Stimulated activated naive CD4-positive, alpha-beta T cell (primary cell): ENCODE measurements around the gene EPHA1.

ENCODE experiments used
- DNase-seq, 6 experiments: peaks; one replicate each; lab custom pipeline; 2025; lab: John Stamatoyannopoulos, UW

The EPHA1 gene

DNA sequence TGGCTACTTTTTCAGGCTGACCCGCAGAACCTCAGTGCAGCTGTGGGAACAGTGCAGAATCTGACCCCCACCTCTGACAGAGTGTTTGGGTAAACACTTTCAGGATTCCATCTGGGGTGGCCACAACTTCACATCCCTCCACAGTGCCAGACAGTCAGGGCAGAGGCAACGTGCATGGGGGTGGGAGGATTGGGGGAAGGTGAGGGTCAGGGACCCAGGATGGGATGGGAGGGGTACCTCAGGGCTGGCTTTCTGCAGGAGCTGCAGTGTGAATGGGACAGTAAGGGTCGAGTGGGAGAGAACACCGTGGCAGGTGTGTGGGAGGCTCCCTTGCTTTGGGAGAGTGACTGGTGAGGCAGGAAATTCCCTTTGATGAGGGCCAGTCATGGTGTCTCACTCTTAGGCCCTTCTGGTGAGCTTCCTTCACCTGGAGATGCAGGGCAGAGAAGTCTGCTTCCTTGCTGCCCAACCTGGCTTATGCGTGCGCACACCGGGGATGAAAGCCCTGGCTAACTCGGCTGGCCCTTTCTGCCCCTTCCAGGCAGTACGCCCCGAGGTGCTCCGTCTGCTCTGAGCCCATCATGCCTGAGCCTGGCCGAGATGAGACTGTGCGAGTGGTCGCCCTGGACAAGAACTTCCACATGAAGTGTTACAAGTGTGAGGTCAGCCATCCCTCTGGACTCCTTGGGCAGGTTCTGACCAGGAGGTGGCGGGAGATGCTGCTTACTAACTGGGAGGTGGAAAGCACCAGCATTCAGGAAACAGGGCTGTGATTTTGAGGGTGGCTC, 19.1 kb downstream of the EPHA1 start:
- no peak for DNase-seq

DNA sequence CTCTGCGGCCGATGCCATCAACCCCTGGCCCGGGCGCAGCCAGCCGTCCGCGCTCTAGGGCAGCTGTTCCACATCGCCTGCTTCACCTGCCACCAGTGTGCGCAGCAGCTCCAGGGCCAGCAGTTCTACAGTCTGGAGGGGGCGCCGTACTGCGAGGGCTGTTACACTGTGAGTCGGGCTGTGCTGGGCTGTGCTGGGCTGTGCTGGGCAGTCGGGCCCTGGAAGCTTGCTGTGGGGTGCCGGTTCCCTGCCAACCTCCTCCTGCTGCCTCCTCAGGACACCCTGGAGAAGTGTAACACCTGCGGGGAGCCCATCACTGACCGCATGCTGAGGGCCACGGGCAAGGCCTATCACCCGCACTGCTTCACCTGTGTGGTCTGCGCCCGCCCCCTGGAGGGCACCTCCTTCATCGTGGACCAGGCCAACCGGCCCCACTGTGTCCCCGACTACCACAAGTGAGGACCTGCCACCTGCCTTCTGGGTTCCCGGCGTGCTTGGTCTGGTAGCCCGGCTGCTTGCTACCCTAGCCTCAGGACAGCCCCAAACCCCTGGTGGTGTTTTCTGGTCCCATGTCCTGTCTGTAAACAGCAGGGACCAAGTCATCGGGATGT, 20.1 kb downstream of the EPHA1 start:
- DNase-seq: no peak

DNA sequence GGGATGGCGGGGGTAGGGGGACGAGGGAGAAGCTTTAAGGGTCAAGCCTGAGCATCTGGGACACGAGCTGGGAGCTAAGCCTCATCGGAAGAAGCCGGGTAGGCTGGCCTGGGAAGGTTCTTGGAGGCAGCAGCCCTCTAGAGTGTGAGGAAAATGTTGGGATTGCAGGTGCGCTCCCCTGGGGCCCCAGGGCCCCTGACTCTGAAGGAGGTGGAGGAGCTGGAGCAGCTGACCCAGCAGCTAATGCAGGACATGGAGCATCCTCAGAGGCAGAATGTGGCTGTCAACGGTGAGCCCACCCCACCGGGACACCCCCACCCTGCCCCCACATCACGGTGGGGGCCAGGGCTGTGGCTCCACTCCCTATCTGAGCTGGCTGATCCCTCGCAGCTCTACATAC, 20.6 kb downstream of the EPHA1 start:
- DNase-seq: no peak

DNA sequence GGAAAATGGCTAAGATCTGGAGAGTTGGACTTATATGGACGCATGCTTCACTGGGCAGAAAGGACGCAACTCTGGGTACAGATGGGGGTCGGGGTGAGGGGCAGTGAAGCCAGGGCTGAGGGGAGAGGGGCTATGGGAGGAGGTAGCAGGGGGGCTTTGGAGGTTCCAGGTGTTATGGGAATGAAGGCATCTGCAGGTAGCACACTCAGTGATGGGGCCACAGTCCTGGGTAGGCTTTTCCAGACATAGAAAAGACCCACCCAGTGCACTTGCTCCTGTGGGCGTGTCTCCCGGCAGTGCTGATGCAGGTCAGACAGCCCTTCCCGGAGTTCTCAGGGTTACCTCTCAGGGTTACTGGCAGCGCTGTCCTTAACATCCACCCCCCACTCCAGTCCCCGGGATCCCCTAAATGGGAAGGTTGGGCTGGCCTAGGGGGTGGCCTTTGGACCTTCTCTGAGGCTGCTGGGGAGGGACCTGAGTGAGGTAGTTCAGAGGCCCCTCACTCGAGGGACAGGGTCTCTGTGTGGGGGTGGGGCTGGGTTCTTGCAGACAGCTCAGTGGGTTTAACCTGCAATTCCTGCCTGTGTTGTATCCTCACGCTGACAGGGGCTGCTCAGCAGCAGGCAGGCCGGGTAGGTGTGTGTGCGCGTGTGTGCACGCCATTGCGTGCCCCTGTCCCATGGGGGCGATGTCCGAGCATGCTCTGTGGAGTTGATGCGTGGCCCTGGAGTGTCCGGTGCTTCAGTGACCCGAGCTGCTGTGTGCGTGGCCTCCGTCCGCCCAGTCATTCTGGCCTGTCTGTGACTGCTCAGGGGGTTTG, 21.3 kb downstream of the EPHA1 start:
- no peak for DNase-seq

DNA sequence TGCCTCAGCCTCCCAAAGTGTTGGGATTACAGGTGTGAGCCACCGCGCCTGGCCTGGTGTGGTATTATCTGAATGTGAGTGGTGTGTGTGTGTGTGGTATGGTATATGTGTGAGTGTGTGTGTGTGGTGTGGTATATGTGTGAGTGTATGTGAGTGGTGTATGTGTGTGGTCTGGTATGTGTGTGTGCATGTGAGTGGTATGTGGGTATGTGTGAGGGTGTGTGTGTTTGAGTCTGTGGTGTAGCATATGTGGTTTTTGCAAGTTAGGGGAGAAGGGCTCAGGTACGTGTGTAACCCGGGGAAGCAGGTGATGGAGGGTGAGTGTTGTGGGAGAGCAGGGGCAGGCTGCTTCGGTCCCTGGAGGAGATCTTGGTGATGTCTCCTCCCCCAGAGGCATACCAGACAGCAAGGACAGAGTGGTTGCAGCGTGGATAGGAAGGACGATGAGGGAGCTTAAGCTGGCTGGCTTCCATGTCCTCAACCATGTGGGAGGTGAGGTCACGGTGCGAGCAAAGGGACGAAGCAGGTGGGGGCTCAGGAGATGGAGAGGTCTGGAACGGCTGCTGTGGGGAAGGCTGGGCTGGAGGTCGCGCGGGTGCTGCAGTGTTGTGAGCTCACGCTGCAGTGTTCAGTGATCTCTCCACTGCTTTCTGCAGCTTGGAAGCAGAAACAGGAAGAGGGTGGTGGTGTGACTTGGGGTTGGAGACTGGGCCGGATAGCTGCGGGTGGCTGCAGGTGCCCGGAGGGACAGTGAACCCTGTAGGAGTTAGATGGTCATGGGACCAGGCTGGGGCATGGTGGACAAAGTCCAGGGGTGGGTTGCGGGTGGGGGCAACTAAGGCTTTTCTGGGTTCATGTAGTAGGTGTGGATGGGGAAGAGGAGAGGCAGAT, 22.5 kb downstream of the EPHA1 start:
- DNase-seq: peak in 4 of 6 experiments; percentile 26 to 62 (median 42)

DNA sequence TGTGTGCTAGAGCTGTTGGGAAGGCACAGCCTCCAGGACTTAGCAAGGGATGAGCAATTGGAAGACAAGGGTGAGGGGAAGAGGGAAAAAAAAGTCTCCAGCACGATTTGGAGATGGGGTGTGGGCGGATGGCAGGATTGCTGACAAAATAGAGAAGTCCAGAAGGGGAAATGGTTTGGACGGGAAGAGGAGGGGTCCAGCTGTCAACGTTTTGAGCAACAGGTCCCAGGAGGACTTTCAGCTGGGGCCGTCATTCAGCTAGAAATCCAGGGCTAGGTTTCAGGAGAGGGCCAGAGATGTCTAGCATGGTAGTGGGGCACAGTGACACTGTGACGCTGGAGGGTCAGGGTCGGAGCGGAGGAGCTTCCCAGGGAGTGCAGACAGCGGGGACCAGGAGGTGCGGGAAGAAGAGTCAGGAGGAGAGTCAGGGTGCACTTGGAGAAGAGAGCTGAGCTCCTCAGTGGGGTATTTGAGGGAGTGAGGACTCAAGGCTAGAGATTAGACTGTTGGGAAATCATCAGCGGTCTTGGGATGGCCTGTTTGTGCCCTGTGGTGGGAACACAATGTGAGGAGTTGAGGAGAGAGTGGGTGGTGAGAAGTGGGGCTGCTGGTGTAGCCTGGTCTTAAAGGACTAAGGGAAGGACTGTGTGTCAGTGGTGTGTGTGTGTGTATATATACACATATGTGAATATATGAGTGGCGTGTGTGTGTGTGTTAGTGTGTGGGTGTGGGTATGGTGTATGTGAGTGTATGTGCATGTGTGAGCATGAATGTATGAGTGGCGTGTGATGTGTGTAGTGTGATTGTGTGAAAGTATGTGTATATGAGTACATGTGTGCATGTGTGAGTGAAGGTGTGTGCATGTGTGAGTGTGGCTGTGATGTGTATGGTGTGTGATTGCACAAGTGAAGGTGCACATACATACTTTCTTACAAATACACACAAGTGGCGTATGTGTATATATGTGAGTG, 23.7 kb downstream of the EPHA1 start:
- DNase-seq: no peak

DNA sequence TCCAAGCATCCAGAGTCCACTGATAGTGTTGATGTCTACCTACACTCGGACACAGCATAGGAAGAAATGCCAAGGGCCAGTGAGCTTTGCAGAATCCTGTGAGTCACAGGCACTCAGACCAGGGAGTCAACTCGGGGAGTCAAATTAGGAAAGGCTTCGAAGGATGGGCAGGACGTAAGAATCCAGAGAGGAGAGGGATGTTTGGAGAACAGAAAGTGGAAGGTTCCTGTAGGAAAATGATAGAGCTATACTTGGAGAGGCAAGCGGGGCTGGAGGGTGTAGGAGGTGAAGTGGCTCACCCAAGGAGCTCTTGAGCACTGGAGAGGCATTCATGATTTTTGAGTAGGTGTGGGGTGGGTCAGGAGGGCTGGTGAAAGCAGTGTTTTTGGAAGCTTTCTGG, 24.5 kb downstream of the EPHA1 start:
- DNase-seq: no peak

DNA sequence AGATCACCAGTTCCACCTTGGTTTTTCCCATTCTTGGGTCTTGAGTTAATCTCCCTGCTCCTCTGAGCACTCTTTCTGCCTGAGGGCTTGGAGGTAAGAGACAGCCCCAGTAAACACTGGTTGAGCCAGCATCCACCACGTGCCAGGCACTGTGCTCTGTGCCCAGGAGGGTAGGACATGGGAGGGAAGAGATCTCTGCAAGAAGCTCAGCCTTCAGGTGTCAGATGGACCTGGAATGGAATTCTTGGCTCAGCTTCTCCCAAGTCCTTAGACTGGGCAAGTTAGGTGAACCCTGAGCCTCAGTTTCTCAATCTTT, 25.1 kb downstream of the EPHA1 start:
- DNase-seq: no peak

DNA sequence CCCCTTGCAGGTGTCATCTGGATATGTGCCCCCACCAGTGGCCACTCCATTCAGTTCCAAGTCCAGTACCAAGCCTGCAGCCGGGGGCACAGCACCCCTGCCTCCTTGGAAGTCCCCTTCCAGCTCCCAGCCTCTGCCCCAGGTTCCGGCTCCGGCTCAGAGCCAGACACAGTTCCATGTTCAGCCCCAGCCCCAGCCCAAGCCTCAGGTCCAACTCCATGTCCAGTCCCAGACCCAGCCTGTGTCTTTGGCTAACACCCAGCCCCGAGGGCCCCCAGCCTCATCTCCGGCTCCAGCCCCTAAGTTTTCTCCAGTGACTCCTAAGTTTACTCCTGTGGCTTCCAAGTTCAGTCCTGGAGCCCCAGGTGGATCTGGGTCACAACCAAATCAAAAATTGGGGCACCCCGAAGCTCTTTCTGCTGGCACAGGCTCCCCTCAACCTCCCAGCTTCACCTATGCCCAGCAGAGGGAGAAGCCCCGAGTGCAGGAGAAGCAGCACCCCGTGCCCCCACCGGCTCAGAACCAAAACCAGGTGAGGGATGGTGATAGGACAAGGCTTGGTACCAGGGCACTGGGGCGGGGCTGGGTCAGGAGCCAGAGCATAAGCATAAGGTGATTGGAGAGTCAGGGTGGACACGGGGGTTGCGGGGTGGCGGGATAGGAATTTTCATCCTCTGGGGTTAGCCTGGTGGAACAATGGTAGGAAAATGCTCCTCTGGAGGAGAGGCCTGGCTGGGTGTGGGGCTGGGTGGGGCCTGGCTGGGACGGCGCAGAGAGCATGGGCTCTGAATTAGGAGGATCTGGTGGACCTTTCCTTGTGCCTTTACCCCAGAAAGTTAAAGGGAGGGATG, 25.6 kb downstream of the EPHA1 start:
- no peak for DNase-seq

DNA sequence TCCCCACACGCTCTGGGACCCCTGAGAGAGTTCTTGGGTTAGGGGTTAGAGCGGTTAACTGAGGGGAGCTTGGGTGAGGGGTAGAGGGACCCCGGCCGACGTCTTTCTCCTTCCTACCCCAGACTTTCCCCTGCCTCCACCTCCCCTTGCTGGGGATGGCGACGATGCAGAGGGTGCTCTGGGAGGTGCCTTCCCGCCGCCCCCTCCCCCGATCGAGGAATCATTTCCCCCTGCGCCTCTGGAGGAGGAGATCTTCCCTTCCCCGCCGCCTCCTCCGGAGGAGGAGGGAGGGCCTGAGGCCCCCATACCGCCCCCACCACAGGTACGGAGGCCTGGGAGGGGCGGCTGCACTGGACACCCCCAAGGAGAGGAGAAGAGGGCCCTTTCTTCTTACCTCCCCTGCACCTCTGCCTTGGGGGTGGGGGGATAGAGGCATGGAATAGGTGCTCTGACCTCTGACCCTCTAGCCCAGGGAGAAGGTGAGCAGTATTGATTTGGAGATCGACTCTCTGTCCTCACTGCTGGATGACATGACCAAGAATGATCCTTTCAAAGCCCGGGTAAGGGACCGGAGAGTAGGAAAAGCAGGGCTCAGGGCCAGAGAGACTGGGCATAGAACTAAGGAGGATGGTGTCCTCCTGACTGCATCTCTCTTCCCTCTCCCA, 26.4 kb downstream of the EPHA1 start:
- DNase-seq: peak in 1 of 6 experiments; percentile 27

DNA sequence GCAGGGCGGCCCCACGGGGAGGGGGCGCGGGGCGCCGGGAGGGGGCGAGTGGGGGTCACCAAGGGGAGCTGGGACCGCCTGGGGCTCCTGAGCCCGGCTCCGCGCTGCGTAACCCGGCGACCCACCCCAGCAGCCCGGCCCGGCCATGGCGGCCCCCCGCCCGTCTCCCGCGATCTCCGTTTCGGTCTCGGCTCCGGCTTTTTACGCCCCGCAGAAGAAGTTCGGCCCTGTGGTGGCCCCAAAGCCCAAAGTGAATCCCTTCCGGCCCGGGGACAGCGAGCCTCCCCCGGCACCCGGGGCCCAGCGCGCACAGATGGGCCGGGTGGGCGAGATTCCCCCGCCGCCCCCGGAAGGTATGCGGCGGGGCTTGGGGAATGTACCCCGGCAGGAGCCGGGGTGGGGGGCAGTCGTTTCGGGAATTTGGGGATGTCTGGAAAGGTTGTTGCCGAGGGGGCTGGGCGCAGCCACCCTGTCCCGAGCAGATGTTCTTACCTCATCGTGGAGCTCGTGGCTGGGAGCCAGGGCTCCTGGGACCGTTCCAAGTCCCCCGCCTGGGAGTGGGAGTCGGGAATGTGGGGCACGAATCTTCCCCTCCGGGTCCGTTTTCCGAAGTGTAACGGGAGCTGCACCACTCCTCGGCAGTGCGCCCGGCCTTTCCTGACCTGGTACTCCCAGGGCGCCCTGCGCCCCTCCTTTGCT, 27.1 kb downstream of the EPHA1 start:
- peak in 2 of 6 experiments; percentile 32 to 58 for DNase-seq

DNA sequence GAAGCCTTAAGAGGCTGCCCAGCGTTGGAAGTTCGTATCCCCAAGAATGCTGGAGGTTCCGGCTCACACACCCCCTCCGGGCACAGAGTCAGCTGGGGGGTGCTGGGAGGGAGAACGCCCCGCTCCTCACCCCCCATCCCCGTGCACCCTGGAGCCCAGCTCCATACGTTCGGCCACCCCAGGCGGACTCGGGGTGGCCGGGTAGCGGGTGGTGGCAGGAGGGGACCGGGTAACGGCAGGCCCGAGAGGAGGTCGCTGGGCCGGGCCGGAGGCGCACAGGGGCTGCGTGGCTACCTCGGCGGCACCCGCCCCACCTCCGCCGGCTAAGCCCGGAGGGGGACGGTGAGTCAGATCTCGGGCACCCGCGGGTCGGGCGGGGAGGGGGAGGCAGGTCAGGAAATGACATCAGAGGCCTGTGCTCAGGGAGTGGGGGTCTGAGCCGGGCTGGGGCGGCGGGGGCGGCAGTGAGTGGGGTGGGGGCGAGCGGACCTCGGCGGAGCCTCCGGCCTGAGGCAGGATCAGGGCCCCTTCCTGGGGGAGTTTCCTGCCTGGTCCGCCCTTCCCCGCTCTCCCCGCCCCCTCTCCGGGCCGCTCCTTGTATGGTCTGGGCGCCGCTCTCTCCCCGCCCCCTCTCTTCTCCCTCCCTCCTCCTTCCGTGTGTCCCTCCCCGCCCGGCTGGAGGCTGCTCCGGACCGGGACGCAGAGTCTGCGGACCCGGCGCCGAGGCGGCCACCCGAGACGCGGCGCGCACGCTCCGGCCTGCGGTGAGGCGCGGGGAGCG, 27.8 kb downstream of the EPHA1 start, which contains the start of gene ZYX:
ZYX (plus strand) TSS at position 700 of the 781 bp plus-strand sequence. CDS start 227 bp downstream, outside the sequence.
- DNase-seq: peak; percentile 73 to 84 (median 80)

DNA sequence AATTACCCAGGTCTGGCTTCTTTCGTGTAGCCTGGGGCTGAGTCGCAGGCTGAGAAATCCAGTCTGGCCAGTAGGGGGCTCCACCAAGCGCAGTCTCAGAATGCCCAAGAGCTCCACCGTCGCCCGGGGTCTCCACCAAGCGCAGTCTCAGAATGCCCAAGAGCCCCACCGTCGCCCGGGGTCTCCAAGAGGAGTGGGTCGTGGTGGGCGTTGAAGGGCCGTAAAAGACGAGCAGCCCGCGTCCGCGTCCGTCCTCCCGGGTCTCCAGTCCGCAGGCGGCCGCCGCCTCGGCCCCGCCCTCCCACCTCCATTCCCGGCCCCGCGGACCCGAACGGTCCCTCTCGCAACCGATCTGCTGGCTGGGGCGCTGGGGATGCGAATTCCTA, 28.4 kb downstream of the EPHA1 start:
- peak; percentile 68 to 90 (median 81) for DNase-seq

DNA sequence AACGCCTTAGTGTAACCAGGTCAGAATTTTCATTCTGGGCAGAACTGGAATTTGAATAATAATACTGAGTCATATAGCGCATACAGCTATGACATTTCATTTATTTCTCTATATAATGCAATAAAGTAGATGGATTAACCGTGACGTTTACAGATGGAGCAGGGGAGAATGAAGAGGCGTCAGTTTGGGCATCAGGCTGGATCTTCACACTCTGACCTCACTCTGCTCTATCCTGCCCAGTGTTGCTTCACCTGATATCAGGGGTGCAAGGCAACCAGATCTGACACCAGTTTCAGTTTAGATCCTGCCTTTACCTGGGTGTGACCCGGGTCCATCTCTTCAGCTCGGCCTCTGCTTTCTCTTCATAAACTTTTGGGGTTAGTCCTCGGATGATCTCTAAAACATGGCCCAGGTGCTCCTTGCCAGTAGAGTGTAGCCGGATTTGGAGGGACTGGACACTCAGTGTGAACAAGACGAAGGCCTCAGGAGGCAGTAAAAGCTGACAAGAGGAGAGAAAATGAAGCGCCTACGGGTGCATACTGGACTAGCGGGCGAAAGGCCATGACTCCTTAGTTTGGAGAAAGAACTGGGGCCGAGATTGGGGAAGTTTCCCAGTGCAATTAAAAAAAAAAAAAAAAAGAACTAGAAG, 28.9 kb downstream of the EPHA1 start:
- no peak for DNase-seq

DNA sequence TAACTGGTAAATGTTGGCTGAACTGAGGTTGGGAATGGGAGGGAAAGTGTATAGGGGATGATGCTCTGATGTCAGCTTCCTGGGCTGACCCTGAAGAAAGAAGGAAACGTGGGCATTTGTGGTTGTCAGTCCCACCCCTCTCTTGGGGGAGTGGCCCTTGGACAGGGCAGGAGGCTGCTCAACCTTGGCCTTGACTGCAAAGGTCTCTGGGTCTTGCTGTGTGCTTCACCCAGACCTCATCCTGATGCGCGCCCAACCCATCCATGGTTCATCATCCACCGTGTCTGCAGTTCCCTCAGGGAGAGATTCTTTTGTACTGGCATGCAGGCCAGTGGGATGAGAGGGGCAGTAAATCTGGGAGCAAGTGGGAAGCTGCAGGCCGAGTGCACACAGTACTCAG, 32.3 kb downstream of the EPHA1 start:
- no peak for DNase-seq

DNA sequence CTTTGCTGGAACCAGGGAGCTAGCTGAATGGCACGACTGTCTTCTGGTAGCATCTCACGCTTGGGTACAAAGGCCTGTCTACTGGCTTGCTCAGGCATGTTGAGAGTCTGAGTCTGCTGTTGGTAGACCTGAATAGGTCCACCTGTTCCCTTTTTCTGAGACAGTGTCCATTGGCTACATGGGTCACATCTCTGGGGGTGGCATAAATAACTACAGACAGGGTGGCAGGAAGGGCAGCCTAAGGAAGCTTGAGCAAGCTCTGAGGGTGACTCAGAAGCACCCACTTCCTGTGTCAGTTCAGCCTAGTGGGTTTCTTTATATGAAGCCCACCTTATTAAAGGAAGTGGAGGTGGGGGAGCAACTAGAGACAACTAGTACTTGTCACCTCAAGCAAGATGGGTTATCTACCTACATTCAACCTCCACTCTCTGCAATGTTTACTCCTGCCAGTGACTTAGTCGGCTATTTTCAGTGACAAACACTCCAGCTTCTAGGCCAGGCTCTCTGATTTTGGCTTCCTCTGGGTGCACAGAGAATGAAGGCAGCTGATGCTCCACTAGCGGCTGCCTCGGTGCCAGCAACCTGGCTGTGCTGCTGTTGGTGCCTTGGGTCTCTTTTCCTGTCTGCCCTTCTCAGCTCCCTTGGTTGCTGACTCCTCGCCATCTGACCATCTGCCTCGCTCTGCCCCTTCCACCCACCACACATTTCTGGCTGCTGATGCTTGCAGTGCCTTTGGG, 33.2 kb downstream of the EPHA1 start:
- DNase-seq: peak in 5 of 6 experiments; percentile 11 to 56 (median 37)
